ENCODE data around the gene DTNBP1.

- TF ChIP-seq CTCF (IDR thresholded peaks at IDR 0.05; ENCODE audit: extremely low read depth in 1 of 2, insufficient read depth in 1 of 2, low read depth in 1 of 2, low read length in 2 of 2) (no peak), POLR2A (IDR thresholded peaks at IDR 0.05; ENCODE audit: low read depth, low read length) (no peak), MAX (IDR thresholded peaks at IDR 0.05; ENCODE audit: insufficient read depth, insufficient read length) (no peak), EZH2 (IDR thresholded peaks at IDR 0.05; ENCODE audit: borderline replicate concordance, low read depth, low read length, severe bottlenecking) (no peak), MYC (IDR thresholded peaks at IDR 0.05; ENCODE audit: low read depth, low read length) (no peak), POLR2AphosphoS5 (IDR thresholded peaks at IDR 0.05; ENCODE audit: insufficient read depth, low read depth, low read length) (no peak)
These were observed 3.6 kb downstream of the DTNBP1 start for GRCh38 chr6:15659181-15659580.
